Endodermal cell (in vitro differentiated cells): Measurements from ENCODE around the gene NRXN3. TPM values are rescaled to one million over a fixed set of nuclear protein-coding genes. Genes with fewer than 3 reads are reported as not detected.

Experiments used
- DNase-seq: peaks from one replicate; pipeline ENCODE4 v3.0.0-alpha.2; 2017
- H3K27ac ChIP-seq: 2 replicates; pipeline ENCODE4 v1.5.1; 2013; ENCODE audit warnings: mild to moderate bottlenecking, low read depth, low read length, moderate library complexity
- H3K27me3 ChIP-seq: 2 replicates; pipeline ENCODE4 v1.6.1; 2013; ENCODE audit warnings: mild to moderate bottlenecking, low read length, moderate library complexity; ENCODE audit not compliant: insufficient read depth, control insufficient read depth, poor library complexity, severe bottlenecking
- H3K36me3 ChIP-seq: 2 replicates; pipeline ENCODE4 v1.7.0; 2013; ENCODE audit warnings: mild to moderate bottlenecking, low read length, moderate library complexity; ENCODE audit not compliant: control insufficient read depth, insufficient read depth
- H3K4me1 ChIP-seq: one replicate; pipeline ENCODE4 v1.7.0; 2013; ENCODE audit warnings: low read length; ENCODE audit not compliant: control insufficient read depth, insufficient read depth
- H3K4me3 ChIP-seq: 2 replicates; pipeline ENCODE4 v1.5.1; 2013; ENCODE audit warnings: mild to moderate bottlenecking, low read length, moderate library complexity
- H3K9ac ChIP-seq: 2 replicates; pipeline ENCODE4 v1.6.1; 2013; ENCODE audit warnings: mild to moderate bottlenecking, low read length, moderate library complexity; ENCODE audit not compliant: poor library complexity, severe bottlenecking; ENCODE audit errors: extremely low read depth
- H3K9me3 ChIP-seq: 2 replicates; pipeline ENCODE4 v1.6.1; 2013; ENCODE audit warnings: mild to moderate bottlenecking, low read length, moderate library complexity; ENCODE audit not compliant: control insufficient read depth
- H3K27ac Mint-ChIP-seq: 2 replicates; pipeline ENCODE4 v1.8.0; 2020; ENCODE audit warnings: mixed read lengths
- H3K27me3 Mint-ChIP-seq: 2 replicates; pipeline ENCODE4 v1.8.0; 2021; ENCODE audit warnings: mild to moderate bottlenecking, mixed read lengths; ENCODE audit not compliant: insufficient read depth
- H3K36me3 Mint-ChIP-seq: 2 replicates; pipeline ENCODE4 v1.8.0; 2020; ENCODE audit warnings: low read depth, mixed read lengths
- H3K4me1 Mint-ChIP-seq: 2 replicates; pipeline ENCODE4 v1.8.0; 2020; ENCODE audit warnings: mixed read lengths
- H3K4me3 Mint-ChIP-seq: 2 replicates; pipeline ENCODE4 v1.8.0; 2020; ENCODE audit warnings: mild to moderate bottlenecking, moderate library complexity, mixed read lengths
- H3K9me3 Mint-ChIP-seq: 2 replicates; pipeline ENCODE4 v1.8.0; 2020; ENCODE audit warnings: mild to moderate bottlenecking, mixed read lengths
- WGBS, 2 experiments: methylation state at CpG; one replicate each; pipeline versions ENCODE4 v1.1.5 to v1.1.7; 2013; ENCODE audit warnings: missing lambda C conversion rate in 2 of 2, mixed read lengths in 1 of 2; ENCODE audit not compliant: insufficient coverage in 1 of 2, insufficient read length in 1 of 2; 5-methylcytosine and 5-hydroxymethylcytosine counted together
- total RNA-seq, 2 donors: library from RNA; stranded (reverse); fragmentation: NEBNext Ultra II Directional in 1 of 2; extraction: Animal tissue kit (Norgen Biotek cat#: 25700) in 1 of 2; gene quantifications; 2 replicates in 1 of 2; 3 replicates in 1 of 2; pipeline ENCODE4 v1.2.1, GENCODE V29; 2021
- TF ChIP-seq, protein P1 (sequence below): fragments of 200-600 bp; sonication (generic); conservative IDR thresholded peaks from 2 replicates; pipeline ENCODE4 v1.5.0; 2021; ENCODE audit warnings: antibody characterized with exemption, mild to moderate bottlenecking

The NRXN3 gene
- total RNA-seq, 2 donors from 2014 or later: 20.9 to 21.4 TPM

DNA sequence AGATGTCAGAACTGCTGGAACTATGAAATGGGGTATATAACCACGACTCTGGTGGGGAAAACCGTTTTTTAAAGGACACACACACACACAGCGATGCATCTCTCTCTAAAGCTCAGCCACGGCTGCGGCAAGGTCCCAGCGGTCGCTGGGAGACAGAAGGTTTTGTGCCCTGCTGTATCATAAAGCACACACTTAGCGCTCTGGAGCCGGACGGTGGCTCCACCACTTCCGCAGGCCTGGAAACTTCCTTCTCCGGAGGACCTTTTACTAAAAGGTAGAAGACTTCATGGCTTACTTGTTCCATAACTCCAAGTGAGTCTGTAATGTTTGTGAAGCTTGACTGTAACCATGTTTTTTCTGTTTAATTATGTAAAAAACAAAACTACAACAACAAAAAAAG lies 1691.9 kb downstream of the NRXN3 start:
- peaks cover 28% of the 10 kb centered on the region for H3K27me3 ChIP-seq
- TF ChIP-seq, protein P1, sequence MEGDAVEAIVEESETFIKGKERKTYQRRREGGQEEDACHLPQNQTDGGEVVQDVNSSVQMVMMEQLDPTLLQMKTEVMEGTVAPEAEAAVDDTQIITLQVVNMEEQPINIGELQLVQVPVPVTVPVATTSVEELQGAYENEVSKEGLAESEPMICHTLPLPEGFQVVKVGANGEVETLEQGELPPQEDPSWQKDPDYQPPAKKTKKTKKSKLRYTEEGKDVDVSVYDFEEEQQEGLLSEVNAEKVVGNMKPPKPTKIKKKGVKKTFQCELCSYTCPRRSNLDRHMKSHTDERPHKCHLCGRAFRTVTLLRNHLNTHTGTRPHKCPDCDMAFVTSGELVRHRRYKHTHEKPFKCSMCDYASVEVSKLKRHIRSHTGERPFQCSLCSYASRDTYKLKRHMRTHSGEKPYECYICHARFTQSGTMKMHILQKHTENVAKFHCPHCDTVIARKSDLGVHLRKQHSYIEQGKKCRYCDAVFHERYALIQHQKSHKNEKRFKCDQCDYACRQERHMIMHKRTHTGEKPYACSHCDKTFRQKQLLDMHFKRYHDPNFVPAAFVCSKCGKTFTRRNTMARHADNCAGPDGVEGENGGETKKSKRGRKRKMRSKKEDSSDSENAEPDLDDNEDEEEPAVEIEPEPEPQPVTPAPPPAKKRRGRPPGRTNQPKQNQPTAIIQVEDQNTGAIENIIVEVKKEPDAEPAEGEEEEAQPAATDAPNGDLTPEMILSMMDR: no peak
- H3K9me3 ChIP-seq: no peaks in the 10 kb centered on the region
- no peaks in the 10 kb centered on the region for H3K4me1 ChIP-seq
- no peak overlapping the region for H3K9ac ChIP-seq
- Mint-ChIP-seq H3K4me1 (peaks cover 16% of the 10 kb centered on the region), H3K9me3 (no peaks in the 10 kb centered on the region), H3K27me3 (peaks cover 30% of the 10 kb centered on the region), H3K27ac (no peak overlapping the region), H3K4me3 (no peak overlapping the region), H3K36me3 (peaks cover 11% of the 10 kb centered on the region)
- 92 to 96% methylated on average over 12 of the region's 12 CpGs for WGBS, 2 experiments
- no peak overlapping the region for H3K4me3 ChIP-seq
- no peak overlapping the region for H3K27ac ChIP-seq
- H3K36me3 ChIP-seq: no peaks in the 10 kb centered on the region
- no peak for DNase-seq

DNA sequence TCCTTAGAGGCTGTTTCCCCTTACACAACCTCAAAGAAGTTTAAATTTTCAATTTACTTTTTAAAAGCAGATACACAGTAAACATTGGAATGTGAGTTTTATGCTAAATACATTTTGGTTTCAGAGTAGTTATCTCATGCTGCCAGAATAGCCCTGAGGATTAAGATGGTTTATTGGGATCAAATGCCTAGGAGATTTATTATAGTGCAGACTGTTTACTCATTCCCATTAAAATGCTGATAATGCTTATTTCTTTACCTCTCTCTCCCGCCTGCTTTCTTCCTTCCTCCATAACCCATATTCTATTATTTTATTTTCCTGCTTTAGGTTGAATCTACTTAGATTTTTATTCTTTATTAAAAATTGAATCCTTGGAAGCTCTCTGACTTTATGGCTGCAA lies 1701.0 kb downstream of the NRXN3 start:
- no peaks in the 10 kb centered on the region for H3K4me1 ChIP-seq
- Mint-ChIP-seq H3K27me3 (peaks cover 84% of the 10 kb centered on the region), H3K4me3 (no peak overlapping the region), H3K27ac (no peak overlapping the region), H3K9me3 (no peaks in the 10 kb centered on the region), H3K36me3 (no peaks in the 10 kb centered on the region), H3K4me1 (peaks cover 14% of the 10 kb centered on the region)
- peaks cover 85% of the 10 kb centered on the region for H3K27me3 ChIP-seq
- no peak overlapping the region for H3K9ac ChIP-seq
- H3K27ac ChIP-seq: no peak overlapping the region
- WGBS, 2 experiments: 67% methylated on average over 1 of the region's 1 CpG; no CpG with 5 or more reads in 1 of the 2 experiments
- no peak overlapping the region for H3K4me3 ChIP-seq
- H3K36me3 ChIP-seq: no peaks in the 10 kb centered on the region
- DNase-seq: no peak
- TF ChIP-seq, protein P1: no peak
- no peaks in the 10 kb centered on the region for H3K9me3 ChIP-seq

DNA sequence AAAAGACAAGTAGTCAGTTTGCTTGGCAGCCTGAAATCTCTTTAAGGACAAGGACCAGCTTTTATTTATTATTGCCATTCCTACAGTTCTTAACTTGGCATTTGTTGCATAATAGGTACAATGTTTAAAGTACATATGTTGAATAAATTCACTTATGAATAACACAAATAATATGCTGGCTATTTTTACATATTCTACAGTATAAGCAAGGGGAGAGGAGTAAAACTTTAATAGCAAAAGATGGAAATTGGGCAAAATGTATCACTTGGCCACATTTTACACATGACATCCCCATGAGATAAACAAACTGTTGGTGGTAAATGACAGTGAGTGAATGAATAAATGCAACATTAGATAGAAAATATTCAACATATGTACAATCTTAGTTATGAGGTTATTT lies 1708.1 kb downstream of the NRXN3 start:
- no peak overlapping the region for H3K4me3 Mint-ChIP-seq
- no peaks in the 10 kb centered on the region for H3K4me1 ChIP-seq
- H3K27ac ChIP-seq: no peak overlapping the region
- no peaks in the 10 kb centered on the region for H3K9me3 Mint-ChIP-seq
- H3K9me3 ChIP-seq: no peaks in the 10 kb centered on the region
- H3K27me3 Mint-ChIP-seq: peaks cover 90% of the 10 kb centered on the region
- DNase-seq: no peak
- H3K4me1 Mint-ChIP-seq: peaks cover 7% of the 10 kb centered on the region
- H3K4me3 ChIP-seq: no peak overlapping the region
- H3K36me3 Mint-ChIP-seq: no peaks in the 10 kb centered on the region
- H3K27ac Mint-ChIP-seq: no peak overlapping the region
- TF ChIP-seq, protein P1: no peak
- no peak overlapping the region for H3K9ac ChIP-seq
- no peaks in the 10 kb centered on the region for H3K36me3 ChIP-seq
- peaks cover 90% of the 10 kb centered on the region for H3K27me3 ChIP-seq
